Thoracic aorta (tissue), 2 donors: ENCODE results near the gene NRP1. TPM values are rescaled to one million over a fixed set of nuclear protein-coding genes. Genes with fewer than 3 reads are reported as not detected.
"Not testable (repeated sequence)": the region's sequence is repeated elsewhere in the genome, so short reads cannot be mapped to it uniquely, and the experiment has no call there.

Source experiments
- ATAC-seq: fragments of 150-250 bp; one replicate; pipeline ENCODE4 v1.8.0; 2017; ENCODE audit warnings: low read depth; ENCODE audit not compliant: insufficient number of reproducible peaks, low FRiP score
- DNase-seq: peaks from one replicate; pipeline ENCODE4 v3.0.0-alpha.2; 2020; ENCODE audit warnings: low spot score
- H3K27ac ChIP-seq, 2 donors: fragments of 200-600 bp; sonication (generic); 1 replicate in 1 of 2; 2 replicates in 1 of 2; pipeline ENCODE4 v1.5.1; 2016; ENCODE audit warnings: mild to moderate bottlenecking in 2 of 2, moderate library complexity in 2 of 2
- H3K27me3 ChIP-seq: fragments of 200-600 bp; sonication (generic); replicated peaks from 2 replicates; pipeline ENCODE4 v1.6.0; 2016; ENCODE audit warnings: mild to moderate bottlenecking; ENCODE audit not compliant: insufficient read depth
- H3K36me3 ChIP-seq: fragments of 200-600 bp; sonication (generic); one replicate; pipeline ENCODE4 v1.5.1; 2016
- H3K4me1 ChIP-seq, 2 donors: fragments of 200-600 bp; sonication (generic); 1 replicate in 1 of 2; 2 replicates in 1 of 2; pipeline versions ENCODE4 v1.5.1 to v1.6.0; 2016; ENCODE audit warnings: low read depth in 2 of 2, mild to moderate bottlenecking in 1 of 2; ENCODE audit not compliant: control insufficient read depth in 1 of 2
- H3K4me3 ChIP-seq: fragments of 200-600 bp; sonication (generic); 2 replicates; pipeline ENCODE4 v1.5.1; 2016; ENCODE audit warnings: mild to moderate bottlenecking
- H3K9me3 ChIP-seq: fragments of 200-600 bp; sonication (generic); 2 replicates; pipeline ENCODE4 v1.5.1; 2016
- CTCF ChIP-seq: fragments of 200-600 bp; sonication (generic); IDR thresholded peaks from one replicate; pipeline ENCODE4 v1.5.1; 2019; ENCODE audit warnings: antibody characterized with exemption
- total RNA-seq, 2 donors: library from RNA; depleted of rRNA; stranded (reverse); fragments of >200 nt; gene quantifications; one replicate each; pipeline versions ENCODE4 v1.1.0 to v1.2.3, GENCODE V29; 2016

Gene NRP1
- total RNA-seq, 2 donors from 2014 or later, result 66.9 to 117 TPM

DNA sequence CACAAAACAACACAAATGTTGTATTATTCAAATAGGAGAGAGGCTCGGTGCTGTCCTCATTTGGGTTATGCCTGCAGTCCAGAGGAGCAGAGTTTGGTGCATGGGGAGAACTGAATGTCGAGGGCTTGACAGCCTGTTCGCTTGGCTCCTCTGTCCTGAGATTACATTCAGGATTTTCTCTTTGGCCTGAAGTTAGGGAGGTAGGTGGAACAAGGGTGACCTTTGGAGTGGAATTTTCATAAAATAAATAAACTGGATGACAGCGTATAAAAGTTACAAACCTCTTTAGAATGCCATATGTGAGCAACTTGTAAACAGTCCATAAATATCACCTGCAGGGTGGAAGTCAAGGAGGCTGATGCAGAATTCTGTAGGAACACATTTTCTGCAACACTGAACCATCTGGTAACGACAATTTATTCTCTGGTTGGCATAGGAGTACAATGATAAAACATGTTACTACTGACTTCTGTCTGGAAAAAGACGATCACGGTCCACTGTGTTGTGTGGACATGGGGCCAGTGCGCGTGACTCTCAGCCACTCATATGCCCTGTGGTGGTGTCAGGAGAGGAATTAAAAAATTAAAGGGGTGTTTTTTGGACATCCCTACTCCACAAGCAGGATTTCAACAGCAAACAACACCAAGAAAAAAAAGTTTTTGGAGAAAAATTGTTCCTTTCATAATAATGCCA lies 33.2 kb downstream of the NRP1 start:
- no peak for TF ChIP-seq CTCF

DNA sequence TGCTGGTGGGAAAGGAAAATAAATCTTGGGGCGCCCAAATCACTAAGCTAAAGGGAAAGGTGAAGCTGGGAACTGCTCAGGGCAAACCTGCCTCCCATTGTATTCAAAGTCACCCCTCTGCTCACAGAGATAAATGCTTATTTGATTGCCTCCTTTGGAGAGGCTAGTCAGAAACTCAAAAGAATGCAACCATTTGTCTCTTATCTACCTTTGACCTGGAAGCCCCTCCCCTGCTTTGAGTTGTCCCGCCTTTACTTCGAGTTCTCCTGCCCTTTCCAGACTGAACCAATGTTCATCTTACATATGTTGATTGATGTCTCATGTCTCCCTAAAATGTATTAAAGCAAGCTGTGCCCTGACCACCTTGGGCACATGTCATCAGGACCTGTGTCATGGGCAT lies 33.9 kb downstream of the NRP1 start:
- not testable (repeated sequence) for H3K4me3 ChIP-seq, H3K9me3 ChIP-seq, H3K36me3 ChIP-seq, ATAC-seq, H3K27ac ChIP-seq, H3K27me3 ChIP-seq, DNase-seq
- H3K4me1 ChIP-seq, result peaks cover 10 to 61% of the 10 kb centered on the region in 2 donors

More for the DNA sequence above, 33.2 kb downstream of the NRP1 start:
- Histone ChIP-seq H3K4me1 (peaks cover 10 to 61% of the 10 kb centered on the region in 2 donors), H3K36me3 (no peaks in the 10 kb centered on the region), H3K27me3 (no peaks in the 10 kb centered on the region), H3K4me3 (no peak overlapping the region), H3K27ac (peak overlapping the region in 1 of 2 donors; percentile 43), H3K9me3 (no peaks in the 10 kb centered on the region)
- DNase-seq (no peak), ATAC-seq (no peak)

DNA sequence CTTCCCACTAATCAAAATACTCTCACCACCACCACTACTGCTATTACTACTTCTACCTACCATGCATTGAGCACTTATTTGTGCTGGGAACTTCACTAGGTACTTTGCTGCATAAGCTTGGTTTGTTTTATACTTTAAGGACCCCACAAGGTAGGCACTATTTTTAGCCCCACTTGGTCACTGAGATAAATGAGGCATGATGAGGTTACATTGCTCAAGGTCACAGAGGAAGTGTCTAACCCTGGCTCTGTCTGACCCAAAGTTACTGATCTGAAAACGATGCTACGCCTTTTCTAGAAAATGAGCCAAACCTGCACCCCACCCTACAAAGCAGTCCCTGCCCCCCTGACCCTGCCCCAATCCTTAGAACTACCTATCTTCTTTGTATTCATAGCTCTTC lies 35.6 kb downstream of the NRP1 start:
- no peaks in the 10 kb centered on the region for H3K9me3 ChIP-seq
- ATAC-seq, result no peak
- no peak for DNase-seq
- no peaks in the 10 kb centered on the region for H3K36me3 ChIP-seq
- peak overlapping the region; percentile 65 to 76 for H3K27ac ChIP-seq
- H3K4me1 ChIP-seq, result peaks cover 10 to 61% of the 10 kb centered on the region in 2 donors
- TF ChIP-seq CTCF, result no peak
- no peaks in the 10 kb centered on the region for H3K27me3 ChIP-seq
- no peak overlapping the region for H3K4me3 ChIP-seq

GRCh38 chr10:33298110-33298509 lies 36.4 kb downstream of the NRP1 start:
- no peak overlapping the region for H3K4me3 ChIP-seq
- H3K9me3 ChIP-seq, result no peaks in the 10 kb centered on the region
- no peak for TF ChIP-seq CTCF
- DNase-seq (no peak), ATAC-seq (peak; percentile 20)
- peaks cover 12 to 66% of the 10 kb centered on the region in 2 donors for H3K4me1 ChIP-seq
- peak overlapping the region; percentile 65 to 76 for H3K27ac ChIP-seq
- no peaks in the 10 kb centered on the region for H3K27me3 ChIP-seq
- no peaks in the 10 kb centered on the region for H3K36me3 ChIP-seq

DNA sequence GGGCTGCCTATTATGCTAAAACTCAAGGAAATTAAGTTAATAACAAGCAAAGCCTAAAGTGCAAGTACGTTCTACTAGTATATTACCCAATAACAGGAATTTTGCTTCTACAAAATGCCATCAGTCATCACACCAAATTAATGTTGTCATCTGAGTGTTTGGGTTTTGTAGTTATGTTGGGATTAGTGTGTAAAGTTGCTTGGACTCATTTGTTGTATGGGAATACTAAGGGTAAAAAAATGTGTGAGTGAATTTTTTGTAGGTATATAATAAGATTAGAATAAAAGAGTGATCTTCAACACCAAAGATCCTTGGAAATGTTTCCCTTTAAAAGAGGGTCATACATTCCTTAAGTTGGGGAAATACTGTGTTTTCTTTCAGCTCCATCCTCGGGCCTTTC lies 38.6 kb downstream of the NRP1 start:
- Histone ChIP-seq H3K36me3 (no peaks in the 10 kb centered on the region), H3K4me1 (peaks cover 20 to 77% of the 10 kb centered on the region in 2 donors), H3K27ac (peak overlapping the region; percentile 61 to 76)

More for the DNA sequence above, 38.6 kb downstream of the NRP1 start:
- DNase-seq (no peak), ATAC-seq (no peak)
- no peak overlapping the region for H3K4me3 ChIP-seq
- TF ChIP-seq CTCF, result no peak
- H3K27me3 ChIP-seq, result no peaks in the 10 kb centered on the region
- no peaks in the 10 kb centered on the region for H3K9me3 ChIP-seq
